HG03039 (cell line): Measurements from ENCODE around the gene CRMP1.

ENCODE experiments used
- ATAC-seq: cut with Tn5 transposase; IDR thresholded peaks from one replicate; pipeline ENCODE4 v1.9.1; 2021; ENCODE audit warnings: mild to moderate bottlenecking, moderate library complexity; ENCODE audit not compliant: unreplicated experiment

Gene CRMP1

DNA sequence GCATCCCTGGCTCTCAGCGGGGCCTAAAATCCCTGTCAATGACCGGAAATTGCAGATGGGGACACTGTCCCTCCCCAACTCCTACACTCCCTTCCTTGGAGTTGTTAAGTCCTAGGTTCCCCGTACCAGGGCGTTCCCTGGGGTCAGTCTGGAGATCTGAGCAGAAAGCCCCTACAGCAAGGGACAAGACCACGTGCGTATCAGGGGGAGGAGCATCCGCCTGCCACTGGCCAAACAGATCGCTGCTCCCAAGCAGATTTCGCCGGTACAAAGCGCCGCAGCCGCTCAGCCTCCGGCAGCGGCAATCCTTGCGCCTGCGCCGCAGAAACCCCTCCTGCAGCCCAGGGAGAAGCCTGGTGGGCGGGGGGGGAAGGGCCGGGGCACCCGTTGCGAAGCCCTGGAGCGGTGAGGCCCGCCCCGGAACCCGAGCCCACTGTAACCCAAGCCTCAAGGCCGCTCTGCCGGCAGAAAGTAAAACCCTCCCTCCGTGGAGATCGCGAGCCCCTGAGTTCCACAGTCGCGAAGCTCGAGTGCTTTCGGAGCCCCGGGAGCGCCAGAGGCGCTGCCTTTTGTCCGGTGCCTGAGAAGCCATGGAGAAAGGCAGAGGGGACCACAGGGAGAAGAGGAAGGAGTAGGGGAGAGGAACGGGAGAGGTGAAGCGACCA lies 2.7 kb downstream of the CRMP1 start:
- no peak for ATAC-seq

- no peak for ATAC-seq
Observed at GRCh38 chr4:5889002-5889696, 3.7 kb downstream of the CRMP1 start.

- ATAC-seq: no peak
Observed at GRCh38 chr4:5888222-5889001, 4.5 kb downstream of the CRMP1 start.

GRCh38 chr4:5887361-5888221 lies 5.3 kb downstream of the CRMP1 start:
- no peak for ATAC-seq

DNA sequence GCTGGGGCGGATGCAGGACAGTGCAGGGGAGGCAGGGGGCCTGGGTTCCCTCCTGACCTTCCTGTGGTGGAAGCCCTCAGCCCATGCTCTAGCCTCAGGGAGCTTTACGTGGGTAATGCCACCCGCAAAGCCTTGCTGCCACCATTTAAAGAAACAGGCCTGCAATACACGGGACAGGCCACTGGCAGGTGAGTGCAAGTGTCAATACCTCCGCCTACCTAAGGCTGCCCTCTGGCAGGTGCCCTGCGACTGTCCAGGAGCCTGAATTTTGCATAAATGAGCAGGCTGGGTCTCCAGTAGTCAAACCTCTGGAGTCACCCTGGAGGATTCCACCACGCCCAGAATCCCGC lies 5.9 kb downstream of the CRMP1 start:
- ATAC-seq: no peak

GRCh38 chr4:5885733-5886132 lies 7.2 kb downstream of the CRMP1 start:
- no peak for ATAC-seq

DNA sequence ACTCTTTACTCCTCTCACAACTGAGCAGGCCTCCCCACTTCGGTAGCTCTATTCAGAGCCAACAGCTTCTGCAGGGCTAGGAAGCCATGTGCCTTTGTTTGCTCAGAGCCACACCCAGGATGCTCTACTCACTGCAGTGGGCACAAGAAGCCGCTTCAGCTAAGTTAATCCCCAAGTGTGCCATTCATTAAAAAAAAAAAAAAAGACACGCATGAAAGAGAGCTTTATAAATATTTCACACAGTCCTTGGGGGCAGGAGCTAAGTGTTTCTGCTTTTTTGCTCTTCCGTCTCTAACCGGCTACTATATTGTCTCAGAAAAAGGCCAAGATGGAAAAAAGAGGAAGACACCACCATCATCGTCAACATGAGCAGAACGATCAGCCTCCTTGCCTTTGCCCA lies 8.1 kb downstream of the CRMP1 start:
- no peak for ATAC-seq

- no peak for ATAC-seq
Observed at GRCh38 chr4:5883916-5884315, 9.0 kb downstream of the CRMP1 start.

- no peak for ATAC-seq
Observed at GRCh38 chr4:5882947-5883346, 9.9 kb downstream of the CRMP1 start.

- no peak for ATAC-seq
Observed at GRCh38 chr4:5881340-5881739, 11.5 kb downstream of the CRMP1 start.

DNA sequence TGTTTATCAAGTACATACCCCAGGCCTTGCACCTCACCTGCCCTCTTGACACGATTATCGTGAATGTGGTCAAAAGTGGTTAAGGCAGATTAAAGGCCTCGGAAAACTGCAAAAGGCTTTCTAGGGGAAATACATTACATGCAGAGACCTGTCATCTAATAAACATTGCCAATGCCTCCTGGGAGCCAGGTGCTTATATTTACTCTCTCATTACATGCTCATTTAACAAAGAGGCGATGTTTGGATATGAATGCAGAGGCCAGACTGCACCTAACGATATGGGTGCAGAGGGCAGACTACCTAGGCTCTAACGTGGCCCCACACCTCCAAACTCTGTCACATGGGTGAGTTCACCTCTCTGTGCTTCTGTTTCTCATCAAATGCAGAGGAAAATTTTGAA lies 14.5 kb downstream of the CRMP1 start:
- ATAC-seq: no peak

GRCh38 chr4:5877392-5877791 lies 15.5 kb downstream of the CRMP1 start:
- no peak for ATAC-seq

DNA sequence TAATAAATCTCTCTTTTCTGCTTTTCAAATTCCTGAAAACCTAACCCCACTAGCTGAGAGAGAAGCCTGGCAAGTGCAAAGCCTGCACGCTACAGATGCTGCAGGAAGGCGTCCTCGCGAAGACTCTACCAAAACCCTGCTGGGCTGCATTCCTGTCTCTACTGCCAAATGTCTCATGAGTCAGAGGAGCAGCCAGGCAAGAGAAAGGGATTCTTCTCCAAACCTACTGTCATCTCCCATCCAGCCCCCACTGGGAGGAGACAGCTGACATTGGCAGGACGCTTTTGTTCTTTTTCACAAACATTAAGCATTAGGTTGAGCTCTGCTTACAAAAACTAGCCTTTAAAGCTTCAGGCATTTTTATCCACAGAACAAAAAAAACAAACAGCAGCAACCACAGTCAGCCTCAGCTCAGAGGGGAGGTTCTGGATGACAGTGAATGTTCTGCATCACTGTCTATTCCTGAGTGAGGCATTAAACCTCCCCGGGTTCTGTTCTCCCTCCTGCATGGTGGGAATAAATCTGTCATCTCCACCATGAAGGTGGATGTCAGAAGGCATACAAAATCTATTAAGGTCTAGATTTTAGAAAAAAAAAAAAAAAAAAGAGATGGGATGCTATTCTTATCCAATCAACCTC lies 18.0 kb downstream of the CRMP1 start:
- ATAC-seq: no peak

GRCh38 chr4:5870701-5871100 lies 22.2 kb downstream of the CRMP1 start:
- no peak for ATAC-seq

GRCh38 chr4:5869966-5870619 lies 22.8 kb downstream of the CRMP1 start:
- ATAC-seq: no peak

GRCh38 chr4:5867866-5868265 lies 25.0 kb downstream of the CRMP1 start:
- ATAC-seq: no peak

GRCh38 chr4:5866841-5867813 lies 25.8 kb downstream of the CRMP1 start:
- ATAC-seq: no peak

DNA sequence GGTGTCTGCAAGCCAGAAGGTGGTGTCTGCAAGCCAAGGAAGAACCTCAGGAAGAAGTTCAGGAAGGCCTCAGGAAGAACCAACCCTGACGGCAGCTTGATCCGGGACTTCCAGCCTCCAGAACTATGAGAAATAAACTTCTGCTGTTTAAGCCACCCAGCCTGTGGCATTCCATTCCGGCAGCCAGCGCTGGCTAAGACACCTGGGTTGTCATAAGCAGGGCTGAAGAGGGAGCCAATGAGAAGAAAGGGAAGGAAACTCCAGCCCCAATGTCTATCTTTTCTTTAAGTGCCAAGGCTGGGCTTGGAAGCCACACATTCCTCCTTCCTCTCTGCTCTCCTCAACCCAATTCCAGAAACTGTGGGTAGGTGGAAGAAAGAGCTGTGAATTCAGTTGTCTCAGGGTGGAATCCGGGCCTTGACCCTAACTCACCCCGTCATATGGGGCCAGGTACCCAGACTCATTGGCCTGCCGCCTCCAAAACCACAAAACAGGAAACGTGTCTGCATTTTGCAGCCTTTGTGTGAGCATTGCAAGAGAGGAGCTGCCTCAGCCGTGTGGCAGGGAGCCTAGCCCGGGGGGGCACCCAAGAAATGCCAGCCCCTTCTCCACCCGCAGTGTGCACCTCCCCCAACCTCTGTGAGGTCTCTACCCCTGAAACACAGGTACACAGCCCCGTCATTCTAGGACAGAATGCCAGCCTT lies 26.8 kb downstream of the CRMP1 start:
- ATAC-seq: no peak
